Measurements from ENCODE around the gene TANGO2. TPM values are rescaled to one million over a fixed set of nuclear protein-coding genes. Genes with fewer than 3 reads are reported as not detected.
A peak's percentile ranks its signal among the peaks of the same experiment; 100 is the strongest.

Gene TANGO2
- total and polyA plus RNA-seq, 10 donors = 18.7 to 72.2 (median 55.1) TPM

DNA sequence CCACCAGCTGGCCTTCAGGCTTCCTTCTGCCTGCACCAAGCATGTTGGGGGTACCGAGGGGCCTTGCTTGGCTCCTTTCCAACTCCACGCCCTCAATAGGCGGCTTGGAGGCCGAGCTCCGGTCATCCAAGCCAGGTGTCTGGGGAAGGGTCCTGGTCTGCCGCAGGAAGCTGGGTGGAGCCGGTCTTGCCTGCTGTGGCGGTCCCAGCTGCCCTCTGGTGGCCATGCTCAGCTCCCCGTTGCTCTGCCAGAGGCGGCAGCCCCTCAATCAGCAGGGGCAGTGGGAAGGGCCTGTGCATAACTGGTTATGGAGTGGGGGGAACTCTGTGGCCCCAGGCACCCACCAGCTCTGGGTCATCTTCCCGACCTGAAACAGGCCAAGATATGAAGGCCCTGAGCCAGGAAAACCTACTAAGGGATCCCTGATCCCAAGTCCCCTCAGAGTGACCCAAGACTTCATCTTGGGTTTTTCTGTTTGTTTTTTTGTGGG, 7.5 kb upstream of the TANGO2 start:
- peaks cover 9 to 81% (median 48%) of the 10 kb centered on the region in 6 donors for H3K4me1 ChIP-seq
- peaks cover 0 to 33% (median 0%) of the 10 kb centered on the region in 7 donors for H3K27me3 ChIP-seq (replicated peaks in 1 of 7)
- no peaks in the 10 kb centered on the region for H3K9me3 ChIP-seq
- intact Hi-C loops (cut with DNase I; ENCODE audit: low total_unique reads) = loop anchor here (5.0 kb wide), 1 partner anchor 41 kb away; no protein-coding TSS in a partner anchor
- TF ChIP-seq POLR2AphosphoS5 (IDR thresholded peaks at IDR 0.05) (peak in 2 of 3 donors; percentile 54 to 67), POLR2A (IDR thresholded peaks at IDR 0.05) (no peak)
- TF ChIP-seq, protein P1, sequence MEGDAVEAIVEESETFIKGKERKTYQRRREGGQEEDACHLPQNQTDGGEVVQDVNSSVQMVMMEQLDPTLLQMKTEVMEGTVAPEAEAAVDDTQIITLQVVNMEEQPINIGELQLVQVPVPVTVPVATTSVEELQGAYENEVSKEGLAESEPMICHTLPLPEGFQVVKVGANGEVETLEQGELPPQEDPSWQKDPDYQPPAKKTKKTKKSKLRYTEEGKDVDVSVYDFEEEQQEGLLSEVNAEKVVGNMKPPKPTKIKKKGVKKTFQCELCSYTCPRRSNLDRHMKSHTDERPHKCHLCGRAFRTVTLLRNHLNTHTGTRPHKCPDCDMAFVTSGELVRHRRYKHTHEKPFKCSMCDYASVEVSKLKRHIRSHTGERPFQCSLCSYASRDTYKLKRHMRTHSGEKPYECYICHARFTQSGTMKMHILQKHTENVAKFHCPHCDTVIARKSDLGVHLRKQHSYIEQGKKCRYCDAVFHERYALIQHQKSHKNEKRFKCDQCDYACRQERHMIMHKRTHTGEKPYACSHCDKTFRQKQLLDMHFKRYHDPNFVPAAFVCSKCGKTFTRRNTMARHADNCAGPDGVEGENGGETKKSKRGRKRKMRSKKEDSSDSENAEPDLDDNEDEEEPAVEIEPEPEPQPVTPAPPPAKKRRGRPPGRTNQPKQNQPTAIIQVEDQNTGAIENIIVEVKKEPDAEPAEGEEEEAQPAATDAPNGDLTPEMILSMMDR (IDR thresholded peaks at IDR 0.05 in 8 of 11, conservative IDR thresholded peaks at IDR 0.05 in 3 of 11) = peak; percentile 47 to 82 (median 73)
- H3K4me3 ChIP-seq = no peak overlapping the region
- 5 to 11% (median 9%) methylated on average over 8 to 11 of the region's 11 CpGs for WGBS, 5 donors
- H3K27ac ChIP-seq = peak overlapping the region in 5 of 8 donors; percentile 5 to 71 (median 20)
- DNase-seq = peak; percentile 86
- no peaks in the 10 kb centered on the region for H3K36me3 ChIP-seq

DNA sequence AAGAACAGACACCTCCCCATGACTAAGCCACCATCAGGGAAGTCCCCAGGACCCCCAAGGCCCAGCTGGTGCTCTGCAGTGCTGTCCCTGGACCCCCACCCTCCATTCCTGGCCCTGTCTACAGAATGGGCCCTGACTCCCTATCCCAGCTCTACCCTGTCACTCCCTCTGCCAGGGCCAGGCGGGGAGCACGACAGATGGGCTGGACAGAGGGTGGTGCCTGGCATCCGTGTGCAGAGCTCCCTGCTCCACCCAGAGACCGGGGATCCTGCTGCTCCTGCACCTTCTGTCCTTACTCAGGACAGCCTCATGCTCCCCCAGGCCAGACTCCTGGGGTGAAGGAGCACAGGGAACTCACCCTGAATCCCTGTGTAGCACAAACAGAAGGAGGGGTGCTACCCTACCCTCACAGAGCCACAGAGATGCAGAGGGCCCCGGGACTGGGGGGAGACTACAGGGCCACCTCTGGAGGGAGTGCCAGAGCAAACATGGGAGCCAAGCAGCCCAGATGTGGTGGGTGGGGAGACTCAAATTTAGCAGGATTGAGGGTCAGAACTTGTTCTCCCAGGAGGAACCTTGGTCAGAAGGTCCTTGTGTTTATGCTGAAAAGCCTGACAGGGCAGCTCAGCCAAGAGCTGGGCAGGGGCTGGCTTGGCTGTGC, 6.3 kb upstream of the TANGO2 start:
- H3K27ac ChIP-seq = peak overlapping the region in 2 of 8 donors; percentile 12 to 21
- no peaks in the 10 kb centered on the region for H3K36me3 ChIP-seq
- no peaks in the 10 kb centered on the region for H3K9me3 ChIP-seq
- intact Hi-C loops (cut with DNase I; ENCODE audit: low total_unique reads) = loop anchor here (5.0 kb wide), 1 partner anchor 42 kb away; no protein-coding TSS in a partner anchor
- H3K4me1 ChIP-seq = peaks cover 9 to 85% (median 43%) of the 10 kb centered on the region in 6 donors
- no peak overlapping the region for H3K4me3 ChIP-seq
- WGBS, 5 donors = 74 to 88% (median 81%) methylated on average over 1 to 5 of the region's 5 CpGs
- DNase-seq = peak; percentile 72
- no peak for TF ChIP-seq POLR2A (IDR thresholded peaks at IDR 0.05)
- TF ChIP-seq POLR2AphosphoS5 (IDR thresholded peaks at IDR 0.05) = no peak
- TF ChIP-seq, protein P1 (IDR thresholded peaks at IDR 0.05 in 8 of 11, conservative IDR thresholded peaks at IDR 0.05 in 3 of 11) = no peak
- H3K27me3 ChIP-seq (replicated peaks in 1 of 7) = peaks cover 0 to 33% (median 0%) of the 10 kb centered on the region in 7 donors

DNA sequence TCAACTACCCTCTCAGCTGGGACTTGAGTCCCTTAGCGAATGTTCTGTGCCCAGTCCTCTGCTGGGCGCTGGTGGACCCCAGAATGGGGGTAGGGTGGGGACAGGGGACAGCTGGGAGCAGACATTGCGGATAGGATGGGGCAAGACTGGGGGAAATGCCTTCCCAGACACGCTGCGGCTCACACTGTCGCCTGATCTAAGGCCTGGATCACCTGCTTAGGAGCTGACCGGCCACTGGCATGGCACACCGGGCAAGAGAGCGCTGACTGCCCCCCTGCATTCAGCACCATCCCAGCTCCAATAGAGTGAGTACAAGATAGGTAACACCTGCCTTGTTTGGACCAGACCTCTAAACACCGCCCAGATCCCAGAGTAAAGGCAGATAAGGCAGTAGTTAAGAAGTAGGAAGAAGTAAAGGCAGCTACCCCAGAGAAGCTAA, 5.7 kb upstream of the TANGO2 start:
- no peak for TF ChIP-seq POLR2AphosphoS5 (IDR thresholded peaks at IDR 0.05)
- peak; percentile 62 for DNase-seq
- peak overlapping the region in 2 of 8 donors; percentile 12 to 21 for H3K27ac ChIP-seq
- H3K4me3 ChIP-seq = peak overlapping the region in 3 of 8 donors; percentile 95 to 99 (median 96)
- 84 to 95% (median 89%) methylated on average over 10 of the region's 10 CpGs for WGBS, 5 donors
- H3K27me3 ChIP-seq (replicated peaks in 1 of 7) = peaks cover 0 to 33% (median 0%) of the 10 kb centered on the region in 7 donors
- no peaks in the 10 kb centered on the region for H3K36me3 ChIP-seq
- peaks cover 9 to 85% (median 44%) of the 10 kb centered on the region in 6 donors for H3K4me1 ChIP-seq
- intact Hi-C loops (cut with DNase I; ENCODE audit: low total_unique reads) = no loop called here
- H3K9me3 ChIP-seq = no peaks in the 10 kb centered on the region

DNA sequence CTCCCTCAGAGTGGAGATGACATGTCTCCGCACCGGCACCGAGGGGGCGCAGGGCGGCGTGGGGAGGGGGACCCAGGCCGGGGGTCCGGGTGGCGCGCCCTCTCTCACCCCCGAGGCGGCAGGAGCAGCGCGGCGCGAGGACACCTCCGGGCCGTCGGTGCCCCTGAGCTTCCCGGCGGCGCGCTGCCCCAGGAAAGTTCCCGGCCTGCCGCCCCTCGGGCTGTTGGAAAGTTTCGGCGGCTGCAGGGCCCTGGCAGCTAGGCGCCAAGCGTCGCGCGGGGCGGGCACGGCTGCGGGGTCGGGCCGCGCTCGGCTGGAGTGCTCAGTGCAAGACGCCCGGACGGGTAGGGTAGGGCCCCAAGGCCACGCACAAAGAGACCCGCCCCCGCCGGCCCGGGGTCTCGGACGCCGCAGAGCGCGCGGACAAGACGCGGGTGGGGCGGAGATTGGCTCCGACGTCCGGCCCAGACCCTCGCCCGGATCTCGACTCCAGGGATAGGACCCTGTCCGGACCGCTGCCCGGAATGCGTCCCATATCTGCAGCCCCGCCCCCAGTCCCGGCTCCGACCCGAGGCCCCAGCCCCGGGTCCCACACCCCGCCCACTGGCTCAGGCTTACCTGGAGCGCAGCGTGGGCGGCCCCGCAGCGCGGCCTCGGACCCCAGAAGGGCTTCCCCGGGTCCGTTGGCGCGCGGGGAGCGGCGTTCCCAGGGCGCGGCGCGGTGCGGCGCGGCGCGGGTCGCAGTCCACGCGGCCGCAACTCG, 4.8 kb upstream of the TANGO2 start:
- intact Hi-C loops (cut with DNase I; ENCODE audit: low total_unique reads) = no loop called here
- H3K27ac ChIP-seq = peak overlapping the region in 5 of 8 donors; percentile 45 to 73 (median 66)
- H3K9me3 ChIP-seq = no peaks in the 10 kb centered on the region
- 1 to 2% (median 1%) methylated on average over 27 to 101 of the region's 101 CpGs for whole genome bisulfite sequencing, 5 donors
- H3K27me3 ChIP-seq (replicated peaks in 1 of 7) = peaks cover 0 to 33% (median 0%) of the 10 kb centered on the region in 7 donors
- peaks cover 9 to 81% (median 45%) of the 10 kb centered on the region in 6 donors for H3K4me1 ChIP-seq
- DNase-seq = peak; percentile 88
- H3K4me3 ChIP-seq = peak overlapping the region; percentile 87 to 99 (median 93)
- TF ChIP-seq, protein P1 (IDR thresholded peaks at IDR 0.05 in 8 of 11, conservative IDR thresholded peaks at IDR 0.05 in 3 of 11) = no peak
- peak in 1 of 3 donors; percentile 10 for TF ChIP-seq POLR2AphosphoS5 (IDR thresholded peaks at IDR 0.05)
- H3K36me3 ChIP-seq = no peaks in the 10 kb centered on the region
